Body of pancreas (tissue), 4 donors: ENCODE measurements around the gene RDH13. TPM values are rescaled to one million over a fixed set of nuclear protein-coding genes. Genes with fewer than 3 reads are reported as not detected.
"Not testable (repeated sequence)": the region's sequence is repeated elsewhere in the genome, so short reads cannot be mapped to it uniquely, and the experiment has no call there.

Source experiments
- ATAC-seq: fragments of 150-250 bp; one replicate; pipeline ENCODE4 v1.9.1; 2016
- DNase-seq, 4 donors: peaks; one replicate each; pipeline ENCODE4 v3.0.0-alpha.2; 2019
- H3K27ac ChIP-seq, 4 donors: fragments of 200-600 bp; sonication (generic); 1 replicate in 3 of 4; 2 replicates in 1 of 4; pipeline versions ENCODE4 v1.5.1 to v1.6.1; 2016 to 2019; ENCODE audit warnings: mild to moderate bottlenecking in 1 of 4, mixed read lengths in 1 of 4, moderate library complexity in 1 of 4
- H3K27me3 ChIP-seq, 2 donors: fragments of 200-600 bp; sonication (generic); one replicate each; pipeline ENCODE4 v1.6.0; 2016; ENCODE audit warnings: mild to moderate bottlenecking in 1 of 2
- H3K36me3 ChIP-seq, 2 donors: fragments of 200-600 bp; sonication (generic); replicated peaks in 1 of 2; 2 replicates each; pipeline ENCODE4 v1.5.1; 2016; ENCODE audit warnings: low read depth in 2 of 2; ENCODE audit not compliant: insufficient read depth in 1 of 2
- H3K4me1 ChIP-seq: fragments of 200-600 bp; sonication (generic); one replicate; pipeline ENCODE4 v1.6.0; 2016
- H3K4me3 ChIP-seq, 2 donors: fragments of 200-600 bp; sonication (generic); 1 replicate in 1 of 2; 2 replicates in 1 of 2; pipeline ENCODE4 v1.5.1; 2016 to 2019
- H3K9me3 ChIP-seq, 3 donors: fragments of 200-600 bp; sonication (generic); 1 replicate in 2 of 3; 2 replicates in 1 of 3; pipeline ENCODE4 v1.5.1; 2016
- CTCF ChIP-seq, 7 experiments: fragments of 450-650 bp in 4 of 7; fragments of 200-600 bp in 3 of 7; sonication (generic) in 3 of 7; IDR thresholded peaks; one replicate each; pipeline ENCODE4 v1.5.1; 2016 to 2019; ENCODE audit warnings: antibody characterized with exemption in 7 of 7
- POLR2A ChIP-seq, 3 donors: fragments of 450-650 bp; IDR thresholded peaks; one replicate each; pipeline ENCODE4 v1.6.1; 2016; ENCODE audit warnings: antibody characterized with exemption in 3 of 3, mild to moderate bottlenecking in 2 of 3
- WGBS, 2 donors: methylation state at CpG; one replicate each; pipeline ENCODE4 v1.1.5; 2017; 5-methylcytosine and 5-hydroxymethylcytosine counted together
- intact Hi-C: fragments of 100-400 bp; cut with DNase I; formaldehyde crosslinking; loops from one replicate; pipeline ENCODE4 v1.15.1; 2023
- total RNA-seq, 2 donors: library from RNA; depleted of rRNA; stranded (reverse); fragments of >200 nt; gene quantifications; one replicate each; pipeline ENCODE4 v1.1.0, GENCODE V29; 2016

RDH13 gene
- total RNA-seq, 2 donors from 2014 or later: 18.4 to 20.4 TPM

- intact Hi-C loops: no loop called here
- TF ChIP-seq POLR2A (IDR thresholded peaks at IDR 0.05): no peak
- TF ChIP-seq CTCF (IDR thresholded peaks at IDR 0.05): no peak
- ATAC-seq: no peak
- Histone ChIP-seq H3K4me3 (no peak overlapping the region), H3K36me3 (no peaks in the 10 kb centered on the region), H3K4me1 (peaks cover 25% of the 10 kb centered on the region), H3K27me3 (no peaks in the 10 kb centered on the region), H3K9me3 (no peaks in the 10 kb centered on the region), H3K27ac (no peak overlapping the region)
- no peak for DNase-seq
- WGBS, 2 donors: 42% methylated on average over 2 of the region's 2 CpGs
Observed at GRCh38 chr19:55066107-55066709, 3.3 kb upstream of the RDH13 start.

- H3K4me1 ChIP-seq: peaks cover 22% of the 10 kb centered on the region
Observed at GRCh38 chr19:55065516-55065915, 2.6 kb upstream of the RDH13 start.

GRCh38 chr19:55063492-55063843, 520 bp upstream of the RDH13 start:
- intact Hi-C loops: no loop called here
- no peak for DNase-seq
- Histone ChIP-seq H3K36me3 (peaks cover 0 to under 1% of the 10 kb centered on the region in 2 donors), H3K9me3 (no peaks in the 10 kb centered on the region), H3K27ac (peak overlapping the region in 3 of 4 donors; percentile 23 to 85 (median 77)), H3K4me3 (no peak overlapping the region), H3K4me1 (peaks cover 11% of the 10 kb centered on the region), H3K27me3 (no peaks in the 10 kb centered on the region)
- 56 to 72% methylated on average over 2 to 3 of the region's 3 CpGs for WGBS, 2 donors
- TF ChIP-seq POLR2A (IDR thresholded peaks at IDR 0.05) (no peak), CTCF (IDR thresholded peaks at IDR 0.05) (no peak)
- no peak for ATAC-seq

More at GRCh38 chr19:55065516-55065915, 2.6 kb upstream of the RDH13 start:
- H3K36me3 ChIP-seq, H3K9me3 ChIP-seq, H3K27me3 ChIP-seq, H3K27ac ChIP-seq, DNase-seq, ATAC-seq, intact Hi-C loops, H3K4me3 ChIP-seq: not testable (repeated sequence)
- 87 to 89% methylated on average over 9 of the region's 9 CpGs for WGBS, 2 donors

- peaks cover 11% of the 10 kb centered on the region for H3K4me1 ChIP-seq
- peaks cover 7 to 11% of the 10 kb centered on the region in 2 donors for H3K36me3 ChIP-seq
- ATAC-seq, H3K27ac ChIP-seq, intact Hi-C loops, H3K4me3 ChIP-seq, DNase-seq, H3K27me3 ChIP-seq, H3K9me3 ChIP-seq: not testable (repeated sequence)
- 70 to 86% methylated on average over 8 of the region's 9 CpGs for WGBS, 2 donors
Observed at GRCh38 chr19:55060287-55060686, 2.7 kb downstream of the RDH13 start.

- Histone ChIP-seq H3K27ac (no peak overlapping the region), H3K27me3 (no peaks in the 10 kb centered on the region), H3K9me3 (no peaks in the 10 kb centered on the region), H3K4me1 (peaks cover 11% of the 10 kb centered on the region), H3K36me3 (peaks cover 7 to 13% of the 10 kb centered on the region in 2 donors), H3K4me3 (no peak overlapping the region)
- intact Hi-C loops: no loop called here
- ATAC-seq (no peak), DNase-seq (no peak)
- WGBS, 2 donors: 95 to 98% methylated on average over 14 to 23 of the region's 23 CpGs
- TF ChIP-seq CTCF (IDR thresholded peaks at IDR 0.05) (no peak), POLR2A (IDR thresholded peaks at IDR 0.05) (no peak)
Observed at GRCh38 chr19:55058781-55059610, 4.0 kb downstream of the RDH13 start.
